Sigmoid colon (tissue), 4 donors: ENCODE results near the gene BLNK.

Experiments used
- POLR2A ChIP-seq, 2 donors: fragments of 450-650 bp; IDR thresholded peaks; one replicate each; pipeline ENCODE4 v1.6.1; 2016; ENCODE audit warnings: antibody characterized with exemption in 2 of 2, mild to moderate bottlenecking in 2 of 2, moderate library complexity in 2 of 2
- POLR2AphosphoS5 ChIP-seq, 4 donors: sonication (generic); formaldehyde crosslinking; IDR thresholded peaks; one replicate each; pipeline ENCODE4 v1.6.1; 2017; ENCODE audit warnings: antibody characterized with exemption in 4 of 4
- TF ChIP-seq, protein P1 (sequence below), 4 experiments: fragments of 450-650 bp in 3 of 4; fragments of 200-600 bp in 1 of 4; IDR thresholded peaks; one replicate each; pipeline ENCODE4 v1.5.1; 2016 to 2019; ENCODE audit warnings: antibody characterized with exemption in 4 of 4, mild to moderate bottlenecking in 3 of 4, moderate library complexity in 2 of 4

DNA sequence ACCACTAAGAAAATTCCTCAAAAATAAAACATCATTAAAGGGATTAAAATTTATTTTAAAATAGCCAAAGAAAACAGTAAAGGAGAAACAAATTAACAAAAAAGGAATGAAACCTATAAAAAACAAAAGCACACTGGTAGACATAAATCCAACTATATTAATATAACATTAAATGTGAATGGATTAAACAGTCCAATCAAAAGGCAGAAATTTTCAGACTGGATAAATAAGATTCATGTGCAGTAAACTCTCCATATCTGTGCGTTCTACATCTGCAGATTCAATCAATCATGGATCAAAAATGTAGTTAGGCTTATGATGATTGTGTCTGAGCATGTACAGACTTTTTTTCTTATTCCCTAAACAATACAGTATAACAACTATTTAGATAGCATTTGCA is 98.7 kb downstream of the BLNK start:
- TF ChIP-seq POLR2A (IDR thresholded peaks at IDR 0.05) (no peak), POLR2AphosphoS5 (IDR thresholded peaks at IDR 0.05) (no peak)
- TF ChIP-seq, protein P1, sequence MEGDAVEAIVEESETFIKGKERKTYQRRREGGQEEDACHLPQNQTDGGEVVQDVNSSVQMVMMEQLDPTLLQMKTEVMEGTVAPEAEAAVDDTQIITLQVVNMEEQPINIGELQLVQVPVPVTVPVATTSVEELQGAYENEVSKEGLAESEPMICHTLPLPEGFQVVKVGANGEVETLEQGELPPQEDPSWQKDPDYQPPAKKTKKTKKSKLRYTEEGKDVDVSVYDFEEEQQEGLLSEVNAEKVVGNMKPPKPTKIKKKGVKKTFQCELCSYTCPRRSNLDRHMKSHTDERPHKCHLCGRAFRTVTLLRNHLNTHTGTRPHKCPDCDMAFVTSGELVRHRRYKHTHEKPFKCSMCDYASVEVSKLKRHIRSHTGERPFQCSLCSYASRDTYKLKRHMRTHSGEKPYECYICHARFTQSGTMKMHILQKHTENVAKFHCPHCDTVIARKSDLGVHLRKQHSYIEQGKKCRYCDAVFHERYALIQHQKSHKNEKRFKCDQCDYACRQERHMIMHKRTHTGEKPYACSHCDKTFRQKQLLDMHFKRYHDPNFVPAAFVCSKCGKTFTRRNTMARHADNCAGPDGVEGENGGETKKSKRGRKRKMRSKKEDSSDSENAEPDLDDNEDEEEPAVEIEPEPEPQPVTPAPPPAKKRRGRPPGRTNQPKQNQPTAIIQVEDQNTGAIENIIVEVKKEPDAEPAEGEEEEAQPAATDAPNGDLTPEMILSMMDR (IDR thresholded peaks at IDR 0.05), result no peak
